RPMI7951 (cell line): ENCODE data around the gene FAHD1. TPM values are rescaled to one million over a fixed set of nuclear protein-coding genes. Genes with fewer than 3 reads are reported as not detected.
"Not testable (repeated sequence)": the region's sequence is repeated elsewhere in the genome, so short reads cannot be mapped to it uniquely, and the experiment has no call there.

Experiments
- DNase-seq: peaks from one replicate; pipeline ENCODE4 v3.0.0-alpha.2; 2012; ENCODE audit warnings: low read depth
- total RNA-seq: library from RNA; depleted of rRNA; stranded (reverse); fragments of >200 nt; shearing (Covaris generic); gene quantifications from 2 replicates; pipeline ENCODE4 v1.2.3, GENCODE V29; 2014

Gene FAHD1
- total RNA-seq, 1 experiment from 2014 or later = 39.3 TPM

GRCh38 chr16:1789643-1790045 lies 37.4 kb upstream of the FAHD1 start:
- no peak for DNase-seq

DNA sequence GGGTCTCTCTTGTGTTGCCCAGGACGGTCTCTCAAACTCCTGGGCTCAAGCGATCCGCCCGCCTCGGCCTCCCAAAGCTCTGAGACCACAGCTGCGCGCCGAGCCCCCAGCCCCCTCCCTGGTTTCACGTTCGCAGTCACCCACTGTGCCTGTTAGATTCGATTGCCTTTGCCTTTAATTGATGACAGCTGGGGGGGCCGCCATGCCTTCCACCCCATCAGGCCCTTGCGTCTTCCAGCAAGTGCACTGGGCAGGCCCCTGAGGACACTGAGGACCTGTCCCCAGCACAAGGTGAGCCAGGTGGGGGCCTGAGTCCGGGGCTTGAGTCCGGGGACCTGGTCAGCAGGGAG lies 36.8 kb upstream of the FAHD1 start:
- DNase-seq = no peak

GRCh38 chr16:1790611-1791255 lies 36.3 kb upstream of the FAHD1 start:
- no peak for DNase-seq

GRCh38 chr16:1791256-1791942 lies 35.6 kb upstream of the FAHD1 start:
- DNase-seq = no peak

DNA sequence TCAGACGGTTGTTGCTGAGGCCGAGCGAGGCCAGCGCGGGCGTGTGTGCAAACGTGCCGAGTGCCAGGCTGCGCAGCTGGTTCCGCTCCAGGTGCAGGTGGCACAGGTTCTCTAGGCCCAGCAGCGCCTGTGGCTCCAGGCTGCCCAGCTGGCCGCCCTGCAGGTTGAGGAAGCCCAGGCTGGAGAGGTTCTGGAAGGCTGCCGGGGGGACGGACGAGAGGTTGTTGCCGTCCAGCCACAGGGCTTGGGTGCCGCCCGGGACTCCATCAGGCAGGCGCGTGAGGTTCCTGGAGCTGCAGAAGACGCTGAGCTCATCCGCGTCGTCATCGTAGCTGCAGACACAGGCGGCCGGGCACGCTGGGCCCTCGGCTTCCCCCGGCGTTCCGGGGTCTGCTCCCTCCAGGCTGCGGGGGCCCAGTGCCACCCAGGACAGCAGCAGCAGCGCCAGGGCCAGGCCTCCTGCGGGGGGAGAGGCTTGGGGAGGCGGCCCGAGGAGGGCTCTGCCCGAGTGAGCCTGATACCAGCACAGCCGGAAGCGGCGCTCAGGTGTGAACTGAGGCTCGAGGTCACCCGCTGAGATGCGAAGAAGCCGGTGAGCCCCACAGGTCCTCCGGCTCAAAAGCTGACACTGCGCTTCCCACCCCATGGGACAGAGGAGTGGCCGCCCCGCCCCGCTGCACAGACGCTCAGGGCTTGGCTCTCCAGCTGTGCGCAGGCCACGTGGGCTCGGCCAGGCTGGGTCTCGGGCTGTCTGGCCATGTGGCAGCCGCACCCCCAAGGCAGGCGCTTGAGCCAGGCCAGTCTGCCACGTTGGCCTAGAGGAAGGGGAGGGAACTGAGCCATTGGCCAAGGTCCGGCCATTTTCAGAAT lies 34.8 kb upstream of the FAHD1 start:
- no peak for DNase-seq

- no peak for DNase-seq
Observed at GRCh38 chr16:1792836-1793577, 34.0 kb upstream of the FAHD1 start.

DNA sequence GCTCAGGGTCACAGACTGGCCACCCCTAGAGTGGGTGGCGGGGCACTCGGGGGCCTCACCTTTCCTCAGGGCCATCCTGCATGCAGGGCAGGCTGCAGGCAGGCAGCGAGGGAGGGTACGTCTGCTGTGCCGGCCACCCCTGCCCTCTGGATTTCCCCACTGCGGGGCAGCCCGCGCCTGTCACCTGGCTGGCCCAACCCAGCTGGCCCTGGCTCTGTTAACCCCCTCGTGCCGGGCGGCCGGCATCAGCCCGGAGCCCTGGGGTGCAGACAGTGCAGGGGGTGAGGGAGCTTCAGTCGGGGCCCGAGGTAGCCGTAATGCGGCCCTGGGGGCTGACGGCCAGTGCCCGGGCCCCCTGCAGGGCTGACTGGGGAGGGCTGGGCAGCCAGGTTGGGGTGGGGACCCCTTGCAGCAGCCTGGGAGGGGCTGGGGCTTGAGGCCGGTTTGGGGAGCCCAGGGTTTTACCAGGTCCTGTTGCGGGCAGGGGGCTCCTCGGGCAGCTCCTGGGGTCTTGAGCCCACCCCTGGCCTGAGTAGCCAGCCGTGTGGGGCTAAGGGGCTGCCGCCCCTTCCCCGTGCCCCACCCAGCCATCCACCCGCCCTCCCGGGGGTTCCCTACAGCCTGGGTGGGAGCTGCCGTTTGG lies 33.3 kb upstream of the FAHD1 start, which contains the start of gene IGFALS:
IGFALS (minus strand) TSS at position 128 of the 643 bp plus-strand sequence; CDS start at position 75, 53 bp downstream.
- no peak for DNase-seq

GRCh38 chr16:1794221-1794871 lies 32.7 kb upstream of the FAHD1 start:
- DNase-seq = no peak

DNA sequence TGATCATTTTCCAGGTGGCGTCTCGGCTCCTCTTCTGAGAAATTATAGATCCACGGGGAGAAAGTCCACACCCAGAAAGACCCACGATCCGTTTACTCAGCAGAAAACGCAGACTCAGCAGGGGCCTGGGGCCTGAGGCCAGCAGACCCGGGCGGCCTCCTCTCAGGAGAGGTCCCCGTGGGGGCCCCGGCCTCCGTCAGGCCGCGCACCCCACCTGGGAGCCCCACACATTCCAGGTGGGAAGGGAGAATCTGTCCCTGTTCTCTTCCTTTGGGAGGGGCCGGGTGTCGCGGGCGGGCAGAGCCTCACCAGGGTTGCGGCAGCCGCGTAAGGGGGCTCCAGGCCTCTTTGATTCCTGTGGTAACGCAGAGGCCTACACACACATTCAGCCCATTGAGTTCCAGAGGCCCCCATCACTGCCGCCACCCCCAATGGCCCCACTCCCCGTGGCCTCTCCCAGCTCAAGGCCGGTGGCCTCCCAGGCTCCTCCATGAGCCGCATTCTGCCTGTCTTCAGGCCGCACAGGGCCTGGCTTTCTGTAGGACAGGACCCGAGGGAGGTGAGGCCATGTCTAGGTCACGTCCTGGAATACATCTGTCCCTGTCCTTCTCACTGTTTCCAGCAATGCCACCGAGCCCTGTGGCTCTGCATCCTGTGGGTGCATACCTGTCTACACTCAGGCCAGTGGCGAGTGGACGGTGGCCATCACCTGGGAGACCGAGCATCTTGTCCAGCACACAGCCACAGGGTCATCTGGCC lies 31.9 kb upstream of the FAHD1 start:
- DNase-seq = no peak

- DNase-seq = not testable (repeated sequence)
Observed at GRCh38 chr16:1799263-1799662, 27.7 kb upstream of the FAHD1 start.

DNA sequence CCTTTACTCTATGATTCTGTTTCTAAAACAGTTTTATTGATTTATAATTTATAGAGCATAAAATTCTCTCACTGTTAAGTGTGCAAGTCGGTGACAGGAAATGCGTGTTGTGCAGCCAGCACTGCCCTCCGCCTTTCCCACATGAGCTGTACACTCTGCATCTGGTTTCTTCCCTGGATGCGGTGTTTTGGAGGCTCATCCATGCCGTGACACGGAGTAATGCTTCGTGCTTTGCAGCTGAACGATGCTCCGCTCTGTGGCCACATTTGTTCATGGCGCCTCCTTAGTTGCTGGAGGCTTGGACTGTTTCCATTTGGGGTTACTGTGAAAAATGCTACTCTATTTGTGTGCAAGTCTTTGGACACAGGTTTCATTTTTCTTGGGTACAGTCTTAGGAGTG lies 26.3 kb upstream of the FAHD1 start:
- peak; percentile 59 for DNase-seq

- DNase-seq = no peak
Observed at GRCh38 chr16:1807626-1808025, 19.4 kb upstream of the FAHD1 start.

DNA sequence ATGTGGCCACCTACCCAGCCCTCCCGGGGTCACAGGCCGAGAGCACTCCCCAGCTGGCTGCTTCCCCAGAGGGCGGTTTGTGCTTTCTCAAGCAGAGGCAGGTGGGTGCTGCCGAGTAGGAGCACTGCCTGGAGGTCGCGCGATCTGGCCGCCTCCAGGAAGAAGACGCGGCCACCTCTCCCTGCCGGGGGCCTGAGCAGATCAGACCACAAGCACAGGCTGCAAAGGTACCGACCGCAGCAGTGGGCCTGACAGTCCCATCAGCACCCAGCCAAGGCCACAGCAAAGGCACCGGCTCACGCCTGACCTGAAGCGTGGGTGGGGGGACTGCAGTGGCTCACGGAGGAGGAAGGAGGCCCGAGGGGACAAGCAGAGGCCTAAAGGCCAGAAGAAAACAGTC lies 18.3 kb upstream of the FAHD1 start:
- no peak for DNase-seq

- DNase-seq = no peak
Observed at GRCh38 chr16:1809281-1809801, 17.7 kb upstream of the FAHD1 start.

DNA sequence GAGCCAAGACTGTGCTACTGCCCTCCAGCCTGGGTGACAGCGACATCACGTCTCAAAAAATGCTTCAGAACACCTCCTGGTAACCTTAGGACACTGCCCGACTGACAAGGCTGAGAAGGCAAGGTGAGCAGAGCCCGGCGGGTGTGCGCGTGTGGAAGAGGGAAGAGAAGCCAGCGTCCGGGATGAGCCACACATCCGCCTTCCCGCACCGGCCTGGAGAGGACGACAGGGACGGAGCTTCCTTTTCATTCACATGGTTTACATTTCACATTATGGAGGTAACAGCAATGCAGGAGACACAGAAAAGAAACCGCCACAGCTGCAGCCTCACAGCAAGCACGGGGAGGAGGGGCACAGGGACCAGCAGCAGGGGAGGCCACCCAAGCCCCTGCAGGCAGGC lies 16.9 kb upstream of the FAHD1 start:
- no peak for DNase-seq

DNA sequence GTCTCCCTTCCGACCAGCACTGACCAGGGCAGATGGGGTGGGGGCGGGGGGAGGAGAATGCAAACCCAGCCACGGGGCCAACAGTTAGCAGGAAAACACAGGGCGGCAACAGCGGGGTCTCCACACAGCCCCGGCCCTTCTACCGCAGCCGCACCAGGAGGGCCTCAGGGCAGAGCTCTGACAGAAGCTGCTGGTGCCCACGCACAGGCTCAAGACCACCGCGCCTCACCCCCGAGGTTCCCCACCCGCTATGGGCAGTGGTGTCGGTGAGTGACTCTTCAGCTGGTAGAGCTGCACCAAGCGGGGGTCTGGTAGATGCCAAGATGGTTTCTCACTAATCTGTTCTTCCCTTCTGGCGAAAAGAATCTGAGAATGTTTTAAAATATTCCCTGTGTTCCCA lies 16.5 kb upstream of the FAHD1 start:
- no peak for DNase-seq

GRCh38 chr16:1812732-1813163 lies 14.3 kb upstream of the FAHD1 start:
- peak; percentile 38 for DNase-seq

DNA sequence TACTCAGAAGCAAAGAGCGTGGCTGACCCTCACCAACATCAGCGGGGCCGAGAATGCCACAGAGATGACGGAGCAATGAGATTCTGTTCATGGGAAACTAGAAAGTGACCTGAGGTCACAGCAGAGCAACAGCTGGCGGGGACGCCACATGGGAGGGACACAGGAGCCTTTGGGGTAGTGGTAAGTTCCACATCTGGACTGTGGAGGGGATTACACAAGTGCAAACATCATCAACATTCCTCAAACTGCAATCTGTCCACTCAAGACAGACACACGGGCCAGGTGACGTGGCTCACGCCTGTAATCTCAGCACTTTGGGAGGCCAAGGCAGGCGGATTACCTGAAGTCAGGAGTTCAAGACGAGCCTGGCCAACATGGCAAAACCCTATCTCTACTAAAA lies 11.5 kb upstream of the FAHD1 start:
- DNase-seq = no peak

- no peak for DNase-seq
Observed at GRCh38 chr16:1816396-1817275, 10.4 kb upstream of the FAHD1 start.
